Activated naive CD4-positive, alpha-beta T cell treated with anti-CD3 and anti-CD28 coated beads, Interleukin-2, amount 50 U/mL, for 24 hours (primary cell): Measurements from ENCODE around the gene SLC16A3.

Source experiments
- H3K27ac Mint-ChIP-seq: one replicate; pipeline ENCODE4 v1.8.0; 2021; ENCODE audit warnings: mild to moderate bottlenecking, mixed read lengths
- H3K27me3 Mint-ChIP-seq: one replicate; pipeline ENCODE4 v1.8.0; 2021; ENCODE audit warnings: mixed read lengths
- H3K36me3 Mint-ChIP-seq: one replicate; pipeline ENCODE4 v1.8.0; 2021; ENCODE audit warnings: mixed read lengths
- H3K4me1 Mint-ChIP-seq: one replicate; pipeline ENCODE4 v1.8.0; 2021; ENCODE audit warnings: mixed read lengths
- H3K4me3 Mint-ChIP-seq: one replicate; pipeline ENCODE4 v1.8.0; 2021; ENCODE audit warnings: mild to moderate bottlenecking, mixed read lengths
- H3K9me3 Mint-ChIP-seq: one replicate; pipeline ENCODE4 v1.8.0; 2021; ENCODE audit warnings: mixed read lengths

SLC16A3 gene

DNA sequence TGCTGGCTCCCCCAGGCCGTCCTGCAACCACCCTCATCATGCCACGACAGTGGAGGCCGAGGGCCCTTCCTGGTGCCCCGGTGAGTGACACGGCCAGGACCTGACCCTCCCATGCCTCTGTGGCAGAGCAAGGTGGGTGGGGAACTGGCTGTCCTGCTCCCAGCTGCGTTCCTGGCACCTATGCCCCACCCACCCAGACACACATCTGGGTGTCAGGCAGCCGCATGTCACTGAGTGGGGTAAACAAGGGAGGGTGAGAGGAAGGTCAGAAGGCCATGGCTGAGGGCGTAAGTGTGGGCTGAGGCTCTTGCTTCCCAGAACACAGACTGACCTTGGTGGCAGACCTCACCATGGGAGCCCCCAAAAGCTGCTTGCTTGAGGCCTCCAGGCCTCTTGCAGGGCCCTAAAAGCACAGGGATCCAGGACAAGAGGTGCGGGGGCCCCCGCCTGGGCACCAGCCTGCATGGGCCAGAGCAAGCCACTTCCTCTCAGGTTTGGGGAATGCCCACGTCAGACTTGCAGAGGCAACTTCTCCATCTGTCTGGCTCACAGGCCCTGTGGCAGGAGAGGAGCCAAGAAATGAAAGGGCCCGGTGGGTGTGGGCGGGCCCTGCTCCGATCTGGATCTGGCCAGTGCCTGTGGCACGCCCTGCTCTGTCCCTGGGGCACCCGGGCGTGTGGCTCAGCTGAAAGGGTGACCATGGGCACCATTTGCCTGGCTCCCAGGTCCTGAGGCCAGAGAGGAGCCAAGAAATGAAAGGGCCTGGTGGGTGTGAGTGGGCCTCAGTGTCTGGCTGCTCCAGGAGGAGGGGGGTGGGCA lies 12.3 kb upstream of the SLC16A3 start:
- no peaks in the 10 kb centered on the region for H3K36me3 Mint-ChIP-seq
- H3K4me1 Mint-ChIP-seq: peaks cover 29% of the 10 kb centered on the region
- no peaks in the 10 kb centered on the region for H3K9me3 Mint-ChIP-seq
- H3K27ac Mint-ChIP-seq: peak overlapping the region; percentile 72
- H3K4me3 Mint-ChIP-seq: no peak overlapping the region
- no peaks in the 10 kb centered on the region for H3K27me3 Mint-ChIP-seq

DNA sequence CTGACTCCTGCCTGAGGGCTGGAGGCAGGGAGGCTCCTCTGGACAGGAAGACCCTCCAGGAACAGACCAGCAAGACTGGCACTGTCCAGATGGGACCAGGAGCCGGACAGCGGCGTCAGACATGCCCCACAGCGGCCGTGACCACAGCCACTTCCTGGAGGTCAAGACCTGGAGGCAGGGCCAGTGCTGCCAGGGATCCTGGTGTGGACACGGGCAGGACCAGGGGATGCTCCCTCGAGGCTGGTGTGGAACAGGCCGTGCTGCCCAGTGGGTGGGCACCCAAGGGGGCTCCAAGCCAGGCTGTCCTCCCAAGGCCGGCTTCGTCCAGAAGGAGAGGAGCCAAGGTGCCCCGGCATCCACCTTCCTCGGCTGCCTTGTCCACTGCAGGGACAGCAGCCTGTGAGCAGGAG lies 11.7 kb upstream of the SLC16A3 start:
- H3K4me3 Mint-ChIP-seq: no peak overlapping the region

DNA sequence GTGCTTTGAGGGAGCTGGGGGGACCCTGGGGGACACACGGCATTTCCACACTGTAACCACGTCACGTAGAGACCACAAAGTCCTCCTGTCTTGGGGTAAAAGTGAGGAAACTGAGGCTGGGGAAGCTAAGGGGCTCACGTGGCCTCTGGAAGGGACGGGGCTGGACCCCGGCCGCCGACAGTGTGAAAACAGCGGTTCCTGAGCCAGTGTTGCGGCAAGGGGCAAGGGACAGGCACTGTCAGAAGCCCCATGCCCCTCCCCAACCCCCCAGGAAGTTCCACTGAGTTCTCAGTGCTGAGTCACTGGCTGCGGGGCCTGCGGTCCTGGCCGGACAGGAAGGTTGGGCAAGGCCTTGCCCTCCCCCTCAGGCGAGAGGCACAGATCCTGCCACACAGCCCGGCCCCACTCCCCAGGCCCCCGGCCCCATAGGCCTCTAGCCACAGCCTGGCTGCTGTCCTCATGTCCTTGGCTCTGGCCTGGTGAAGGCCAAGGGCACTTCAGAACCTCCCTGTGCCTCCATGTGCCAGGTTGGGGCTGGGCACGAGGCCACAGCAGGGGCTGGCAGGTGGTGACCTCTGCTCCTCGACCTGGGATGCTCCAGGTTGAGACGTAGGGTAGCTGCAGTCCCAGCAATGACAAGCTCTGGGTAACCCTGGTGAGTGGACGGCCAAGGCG lies 11.2 kb upstream of the SLC16A3 start:
- Mint-ChIP-seq H3K4me3 (no peak overlapping the region), H3K27ac (no peak overlapping the region)

More for the DNA sequence above, 11.7 kb upstream of the SLC16A3 start:
- no peaks in the 10 kb centered on the region for H3K27me3 Mint-ChIP-seq
- H3K9me3 Mint-ChIP-seq: no peaks in the 10 kb centered on the region
- H3K4me1 Mint-ChIP-seq: peaks cover 23% of the 10 kb centered on the region
- no peak overlapping the region for H3K27ac Mint-ChIP-seq
- no peaks in the 10 kb centered on the region for H3K36me3 Mint-ChIP-seq

DNA sequence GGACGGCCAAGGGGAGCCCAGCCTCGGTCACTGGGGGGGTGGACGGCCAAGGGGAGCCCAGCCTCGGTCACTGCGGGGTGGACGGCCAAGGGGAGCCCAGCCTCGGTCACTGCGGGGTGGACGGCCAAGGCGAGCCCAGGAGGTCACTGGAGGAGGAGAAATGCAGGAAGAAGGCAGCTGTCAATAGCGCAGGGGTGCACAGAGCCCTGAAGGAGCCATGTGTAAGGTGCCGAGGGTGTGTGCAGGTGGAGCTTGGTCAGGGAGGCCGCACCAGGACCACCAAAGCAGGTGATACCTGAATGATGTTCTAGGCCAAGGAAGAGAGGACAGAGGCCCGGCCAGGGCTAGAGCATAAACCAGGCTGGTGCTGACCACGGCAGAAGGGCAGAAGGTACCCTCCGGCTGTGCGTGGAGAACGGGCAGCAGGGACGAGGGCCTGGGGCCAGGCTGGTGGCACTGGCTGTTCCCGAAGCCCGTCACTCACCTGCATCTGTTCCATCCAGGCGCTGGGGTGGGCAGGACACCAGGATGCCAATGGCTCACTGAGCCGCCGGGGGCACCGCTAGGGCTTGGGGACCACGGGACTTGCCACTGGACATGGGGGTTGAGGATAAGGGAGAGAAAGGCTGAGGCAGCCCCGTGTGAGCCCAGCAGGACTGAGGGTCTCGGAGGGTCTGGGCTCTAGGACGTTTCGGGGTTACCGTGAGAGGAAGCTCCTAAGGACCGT lies 10.3 kb upstream of the SLC16A3 start:
- Mint-ChIP-seq H3K9me3 (no peaks in the 10 kb centered on the region), H3K27me3 (no peaks in the 10 kb centered on the region), H3K4me3 (no peak overlapping the region), H3K4me1 (peaks cover 21% of the 10 kb centered on the region), H3K36me3 (no peaks in the 10 kb centered on the region), H3K27ac (no peak overlapping the region)

More for the DNA sequence above, 11.2 kb upstream of the SLC16A3 start:
- H3K4me1 Mint-ChIP-seq: peaks cover 23% of the 10 kb centered on the region
- no peaks in the 10 kb centered on the region for H3K36me3 Mint-ChIP-seq
- H3K27me3 Mint-ChIP-seq: no peaks in the 10 kb centered on the region
- no peaks in the 10 kb centered on the region for H3K9me3 Mint-ChIP-seq

DNA sequence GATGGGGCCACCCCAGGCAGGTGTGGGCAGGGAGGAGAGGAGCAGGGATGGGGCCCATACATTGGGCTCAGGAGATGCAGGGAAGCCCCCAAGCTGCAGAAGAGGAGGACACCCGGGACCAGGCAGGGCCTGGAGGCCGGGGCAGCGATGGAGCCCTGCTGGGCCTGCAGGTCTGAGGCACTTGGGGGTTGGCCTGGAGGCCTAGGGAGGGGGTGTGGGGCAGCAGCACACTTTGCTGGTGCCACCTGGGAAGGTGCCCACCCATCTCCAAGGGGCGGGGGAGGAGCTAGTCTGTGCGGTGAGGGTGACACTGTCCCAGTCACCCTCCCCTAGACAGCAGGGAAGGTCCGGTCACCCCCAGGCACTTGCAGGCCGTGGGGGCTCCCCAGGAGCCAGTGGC lies 9.8 kb upstream of the SLC16A3 start:
- Mint-ChIP-seq H3K4me3 (no peak overlapping the region), H3K27me3 (no peaks in the 10 kb centered on the region), H3K36me3 (no peaks in the 10 kb centered on the region), H3K9me3 (no peaks in the 10 kb centered on the region), H3K4me1 (peaks cover 17% of the 10 kb centered on the region), H3K27ac (no peak overlapping the region)

DNA sequence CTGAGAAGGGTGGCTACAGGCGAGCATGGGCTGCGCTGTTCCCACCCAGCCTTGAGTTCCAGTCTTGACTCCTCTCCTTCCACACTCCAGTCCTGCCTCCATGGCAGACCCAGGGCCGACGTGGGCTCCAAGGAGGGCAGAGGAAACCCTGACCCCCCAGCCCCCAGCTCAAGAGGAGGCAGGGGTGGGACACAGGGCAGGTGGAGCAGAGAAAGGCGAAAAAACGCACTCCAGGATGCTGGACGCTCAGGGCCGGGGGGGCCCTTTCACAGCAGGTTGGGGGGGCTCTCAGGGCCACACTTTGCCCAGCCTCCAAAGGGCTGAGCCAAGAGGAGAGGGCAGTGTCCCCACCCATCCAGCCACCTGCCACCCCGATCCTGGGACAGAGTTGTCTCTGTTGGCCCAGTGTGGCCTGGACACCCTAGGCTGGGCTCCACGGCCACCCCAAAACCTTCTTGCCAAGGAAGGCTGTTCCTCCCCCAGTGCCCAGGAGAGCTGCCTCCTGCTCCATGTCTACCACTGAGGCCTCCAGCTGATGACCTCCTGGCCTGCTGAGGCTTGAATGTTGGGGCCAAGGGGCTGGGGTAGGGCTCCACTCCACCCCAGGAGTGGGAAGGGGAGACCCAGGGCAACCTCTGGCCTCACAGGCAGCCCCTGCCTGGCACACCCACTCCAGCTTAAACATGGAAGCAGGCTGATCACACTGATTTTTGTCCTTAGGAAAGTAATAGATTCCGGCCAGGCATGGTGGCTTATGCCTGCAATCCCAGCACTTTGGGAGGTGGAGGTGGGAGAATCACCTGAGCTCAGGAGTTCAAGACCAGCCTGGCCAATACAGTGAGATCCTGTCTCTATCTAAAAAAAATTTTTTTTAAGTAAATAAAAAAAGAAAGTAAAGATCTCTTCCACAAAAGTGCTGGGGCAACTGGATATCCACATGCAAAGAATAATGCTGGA lies 8.8 kb upstream of the SLC16A3 start:
- H3K27ac Mint-ChIP-seq: no peak overlapping the region
- H3K9me3 Mint-ChIP-seq: no peaks in the 10 kb centered on the region
- peaks cover 11% of the 10 kb centered on the region for H3K4me1 Mint-ChIP-seq
- no peaks in the 10 kb centered on the region for H3K27me3 Mint-ChIP-seq
- no peak overlapping the region for H3K4me3 Mint-ChIP-seq
- no peaks in the 10 kb centered on the region for H3K36me3 Mint-ChIP-seq

DNA sequence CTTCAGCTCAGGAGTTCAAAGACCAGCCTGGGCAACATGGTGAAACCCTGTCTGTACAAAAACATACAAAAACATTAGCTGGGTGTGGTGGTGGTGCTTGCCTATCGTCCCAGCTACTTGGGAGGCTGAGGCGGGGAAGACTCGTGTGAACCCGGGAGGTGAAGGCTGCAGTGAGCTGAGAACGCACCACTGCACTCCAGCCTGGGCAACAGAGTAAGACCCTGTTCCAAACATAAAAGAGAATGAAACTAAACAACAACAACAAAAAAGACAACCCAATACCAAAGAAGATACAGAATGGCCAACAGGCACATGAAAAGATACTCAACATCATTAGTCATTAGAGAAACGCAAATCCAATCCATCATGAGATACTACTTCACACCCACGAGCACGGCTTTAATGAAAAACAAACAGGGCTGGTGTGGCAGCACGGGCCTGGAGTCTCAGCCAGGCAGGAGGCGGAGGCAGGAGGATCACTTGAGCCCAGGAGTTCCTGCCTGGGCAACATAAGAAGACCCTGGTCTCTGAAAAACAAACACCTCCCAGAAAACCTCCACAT lies 7.4 kb upstream of the SLC16A3 start:
- H3K36me3 Mint-ChIP-seq: no peaks in the 10 kb centered on the region
- no peaks in the 10 kb centered on the region for H3K27me3 Mint-ChIP-seq
- no peaks in the 10 kb centered on the region for H3K9me3 Mint-ChIP-seq
- H3K4me1 Mint-ChIP-seq: peaks cover 2% of the 10 kb centered on the region
- H3K27ac Mint-ChIP-seq: peak overlapping the region; percentile 66
- no peak overlapping the region for H3K4me3 Mint-ChIP-seq

DNA sequence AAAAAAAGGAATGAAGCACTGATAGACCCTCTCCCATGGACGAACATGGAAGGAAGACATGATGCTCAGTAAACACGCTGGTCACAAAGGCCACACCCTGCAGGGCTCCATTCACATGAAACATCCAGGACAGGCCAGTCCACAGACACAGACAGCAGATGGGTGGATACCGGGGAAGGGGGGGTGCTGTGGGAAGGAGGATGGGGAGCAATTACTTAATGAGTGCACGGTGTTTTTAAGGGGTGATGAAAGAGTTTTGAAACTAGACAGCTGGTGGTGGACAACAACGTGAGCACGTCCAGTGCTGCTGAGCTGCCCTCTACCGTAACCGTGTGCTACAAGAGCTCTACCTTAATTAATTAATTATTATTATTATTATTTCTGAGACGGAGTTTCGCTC lies 6.0 kb upstream of the SLC16A3 start:
- Mint-ChIP-seq H3K4me1 (peaks cover 3% of the 10 kb centered on the region), H3K27ac (no peak overlapping the region), H3K36me3 (no peaks in the 10 kb centered on the region), H3K9me3 (no peaks in the 10 kb centered on the region), H3K4me3 (no peak overlapping the region), H3K27me3 (no peaks in the 10 kb centered on the region)

DNA sequence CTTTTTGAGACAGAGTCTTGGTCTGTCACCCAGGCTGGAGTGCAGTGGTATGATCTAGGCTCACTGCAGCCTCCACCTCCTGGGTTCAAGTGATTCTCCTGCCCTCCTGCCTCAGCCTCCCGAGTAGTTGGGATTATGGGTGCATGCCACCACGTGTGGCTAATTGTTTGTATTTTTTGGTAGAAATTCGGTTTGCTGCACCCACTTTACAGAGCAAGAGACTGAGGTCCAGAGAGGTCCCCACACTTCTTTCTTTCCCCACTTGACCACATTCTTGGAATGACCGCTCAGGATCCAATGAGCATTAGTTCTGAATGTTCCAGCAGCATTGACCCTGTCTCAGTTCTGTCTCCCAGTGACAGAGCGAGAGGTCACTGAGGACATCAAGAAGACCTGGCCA lies 5.3 kb upstream of the SLC16A3 start:
- no peaks in the 10 kb centered on the region for H3K36me3 Mint-ChIP-seq
- no peaks in the 10 kb centered on the region for H3K9me3 Mint-ChIP-seq
- no peaks in the 10 kb centered on the region for H3K27me3 Mint-ChIP-seq
- peaks cover 3% of the 10 kb centered on the region for H3K4me1 Mint-ChIP-seq
- H3K27ac Mint-ChIP-seq: no peak overlapping the region
- H3K4me3 Mint-ChIP-seq: no peak overlapping the region

DNA sequence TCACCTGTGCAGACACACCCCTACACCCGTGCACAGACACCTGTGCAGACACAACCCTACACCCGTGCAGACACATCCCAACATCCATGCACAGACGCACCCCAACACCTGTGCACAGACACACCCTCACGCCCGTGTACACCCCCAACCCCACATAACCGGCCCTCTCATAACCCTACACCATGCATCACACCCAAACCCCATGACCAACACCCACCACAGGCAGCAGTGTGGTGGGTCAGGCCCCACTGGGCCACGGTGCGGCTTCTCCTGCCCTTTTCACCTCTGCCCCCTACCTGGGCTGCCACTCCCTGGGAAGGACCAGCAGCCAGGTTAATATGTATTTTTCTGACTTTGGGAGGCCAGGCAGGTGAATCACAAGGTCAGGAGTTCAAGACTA lies 4.2 kb upstream of the SLC16A3 start:
- Mint-ChIP-seq H3K36me3 (no peaks in the 10 kb centered on the region), H3K27me3 (no peaks in the 10 kb centered on the region), H3K27ac (no peak overlapping the region), H3K4me3 (no peak overlapping the region), H3K4me1 (peaks cover 3% of the 10 kb centered on the region), H3K9me3 (no peaks in the 10 kb centered on the region)

DNA sequence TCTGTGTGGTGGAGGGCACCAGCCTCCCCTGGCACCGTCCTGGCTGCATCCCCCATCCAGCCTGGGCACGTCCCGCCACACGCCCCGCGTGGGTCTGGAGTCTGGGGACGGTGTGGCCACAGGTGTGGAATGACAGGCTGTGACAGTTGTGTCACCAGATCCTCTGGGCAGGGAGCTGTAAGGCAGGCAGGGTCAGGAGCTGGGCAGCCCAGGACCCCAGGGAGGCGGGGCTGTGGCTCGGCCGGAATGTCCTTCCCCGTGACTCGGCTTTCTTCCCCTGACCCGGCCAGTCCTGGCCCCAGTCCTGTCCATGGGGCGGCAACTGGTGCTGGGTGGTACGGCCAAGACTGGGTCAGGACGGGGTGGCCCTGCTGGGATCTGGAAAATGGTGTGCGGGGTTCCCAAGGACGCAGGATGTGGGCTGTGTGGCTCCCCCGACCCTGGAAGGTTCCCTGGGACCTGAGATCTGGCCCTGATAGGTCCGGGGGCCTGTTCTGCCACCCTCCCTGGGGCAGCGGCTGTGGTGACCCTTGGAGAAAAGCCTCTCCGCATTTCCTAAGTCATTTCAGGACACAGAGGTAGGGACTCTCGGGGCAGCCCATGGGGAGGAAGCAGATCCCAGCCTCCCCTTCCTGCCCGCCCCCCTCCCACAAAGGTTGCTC lies 3.3 kb upstream of the SLC16A3 start:
- no peak overlapping the region for H3K4me3 Mint-ChIP-seq

DNA sequence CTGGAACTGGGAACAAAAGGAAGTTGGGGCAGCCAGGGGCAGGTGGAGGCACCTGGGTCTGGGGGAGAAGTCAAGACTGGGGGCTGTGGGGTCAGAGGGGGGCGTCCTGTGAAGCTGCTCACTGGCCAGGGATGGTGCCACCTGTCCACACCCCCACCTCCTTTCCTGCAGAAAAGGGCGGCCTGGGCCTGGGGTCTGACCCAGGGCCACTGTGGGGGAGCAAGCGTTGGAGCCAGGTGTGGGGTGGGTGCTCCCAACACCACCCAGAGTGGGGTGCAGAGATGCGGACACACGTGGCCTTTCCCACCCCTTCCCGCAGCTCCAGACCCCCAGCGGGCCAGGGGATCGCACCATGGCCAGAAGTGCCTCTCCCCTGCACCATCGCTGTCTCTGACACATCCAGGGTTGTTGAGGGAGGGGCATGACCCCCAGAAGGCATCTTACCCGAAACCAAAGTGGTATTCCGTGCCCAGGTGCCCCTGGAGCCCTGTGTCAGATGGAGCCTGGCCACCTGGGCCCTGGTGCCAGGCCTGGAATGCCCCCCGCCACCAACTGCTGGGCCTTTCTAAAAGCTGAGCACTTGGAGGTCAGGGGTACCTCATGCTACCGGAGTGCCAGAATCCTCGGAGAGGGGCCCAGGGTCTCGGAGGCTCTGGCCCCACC lies 2.6 kb upstream of the SLC16A3 start:
- Mint-ChIP-seq H3K9me3 (no peaks in the 10 kb centered on the region), H3K36me3 (no peaks in the 10 kb centered on the region), H3K27ac (no peak overlapping the region), H3K4me1 (peaks cover 9% of the 10 kb centered on the region), H3K27me3 (no peaks in the 10 kb centered on the region), H3K4me3 (no peak overlapping the region)

More for the DNA sequence above, 3.3 kb upstream of the SLC16A3 start:
- Mint-ChIP-seq H3K27ac (no peak overlapping the region), H3K27me3 (no peaks in the 10 kb centered on the region), H3K9me3 (no peaks in the 10 kb centered on the region), H3K36me3 (no peaks in the 10 kb centered on the region), H3K4me1 (peaks cover 9% of the 10 kb centered on the region)

DNA sequence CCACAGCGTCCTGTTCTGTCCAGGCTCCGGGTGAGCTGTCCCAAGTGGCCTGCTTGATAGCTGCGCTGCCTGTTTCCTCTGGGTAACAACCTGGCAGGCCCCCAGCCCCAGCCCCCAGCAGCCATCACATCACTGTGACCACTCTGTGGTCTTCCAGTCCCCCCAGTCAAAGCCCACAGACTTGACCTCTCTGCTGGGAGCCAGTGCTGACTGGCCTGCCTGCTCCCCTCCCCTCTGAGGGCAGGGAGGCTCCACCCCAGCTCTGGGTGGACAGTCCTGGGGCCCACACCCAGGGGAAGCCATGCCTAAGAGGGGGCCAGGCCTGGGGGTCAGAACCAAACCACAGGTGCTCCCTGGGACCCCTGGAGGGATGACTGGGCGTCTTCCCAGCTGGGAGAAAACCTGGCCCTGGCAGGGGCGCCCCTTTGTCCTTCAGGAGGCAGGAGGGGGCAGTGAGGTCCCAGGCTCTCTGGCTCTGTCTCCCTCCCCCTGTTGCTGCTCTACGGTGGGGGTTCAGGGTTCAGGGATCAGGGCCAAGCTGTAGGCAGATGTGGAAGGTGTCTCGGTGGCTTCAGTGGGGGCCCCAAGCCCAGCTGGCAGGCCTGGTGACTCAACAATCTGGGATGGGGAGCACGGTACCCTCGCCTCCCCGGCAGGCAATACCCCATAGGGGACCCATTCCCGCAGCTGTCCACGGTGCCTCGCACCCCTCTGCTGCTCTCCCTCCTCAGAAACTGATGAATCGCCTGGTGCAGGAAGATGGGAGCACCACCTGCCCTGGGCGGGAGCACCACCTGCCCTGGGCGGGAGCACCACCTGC lies 1.8 kb upstream of the SLC16A3 start:
- no peaks in the 10 kb centered on the region for H3K36me3 Mint-ChIP-seq
- H3K4me3 Mint-ChIP-seq: no peak overlapping the region
- H3K27ac Mint-ChIP-seq: no peak overlapping the region
- H3K27me3 Mint-ChIP-seq: no peaks in the 10 kb centered on the region
- H3K9me3 Mint-ChIP-seq: no peaks in the 10 kb centered on the region
- H3K4me1 Mint-ChIP-seq: peaks cover 9% of the 10 kb centered on the region
